Measurements from ENCODE around the gene HERPUD2. TPM values are rescaled to one million over a fixed set of nuclear protein-coding genes. Genes with fewer than 3 reads are reported as not detected.

The HERPUD2 gene
- total RNA-seq, 2 experiments from 2014 or later = 24.9 to 25.0 TPM

GRCh38 chr7:35630024-35630972 lies 64.6 kb downstream of the HERPUD2 start:
- peak; percentile 53 for ATAC-seq
- Mint-ChIP-seq H3K9me3 (no peaks in the 10 kb centered on the region), H3K36me3 (ENCODE audit: low read depth) (peaks cover 10% of the 10 kb centered on the region), H3K4me3 (no peak overlapping the region), H3K27ac (peak overlapping the region; percentile 9), H3K27me3 (no peaks in the 10 kb centered on the region), H3K4me1 (ENCODE audit: low read depth) (peaks cover 3% of the 10 kb centered on the region)
- ChIA-PET POLR2A (no interaction called here), CTCF (interaction anchor here (1.0 to 1.5 kb wide), 4 partner anchors 9 to 279 kb away, joined by 3 to 4 read pairs (median 4); no protein-coding TSS in a partner anchor)
- peak; percentile 13 for DNase-seq
- intact Hi-C loops (cut with micrococcal nuclease) = no loop called here
- no peak for TF ChIP-seq CTCF (IDR thresholded peaks at IDR 0.05)

GRCh38 chr7:35624299-35625186 lies 70.4 kb downstream of the HERPUD2 start:
- intact Hi-C loops (cut with micrococcal nuclease) = loop anchor here (5.0 to 10.0 kb wide), 2 partner anchors 87 to 200 kb away; no protein-coding TSS in a partner anchor
- peak; percentile 96 for ATAC-seq
- POLR2A ChIA-PET = interaction anchor here (0.6 kb wide), 1 partner anchor 8 kb away, joined by 3 read pairs; no protein-coding TSS in a partner anchor
- Mint-ChIP-seq H3K4me1 (ENCODE audit: low read depth) (peaks cover 2% of the 10 kb centered on the region), H3K27me3 (no peaks in the 10 kb centered on the region), H3K9me3 (no peaks in the 10 kb centered on the region), H3K4me3 (no peak overlapping the region), H3K36me3 (ENCODE audit: low read depth) (peaks cover 1% of the 10 kb centered on the region), H3K27ac (no peak overlapping the region)
- peak; percentile 91 for TF ChIP-seq CTCF (IDR thresholded peaks at IDR 0.05)
- CTCF ChIA-PET = interaction anchor here (0.5 to 4.2 kb wide), 42 partner anchors 11 to 368 kb away, joined by 3 to 42 read pairs (median 5); partner anchors contain the start of gene SEPTIN7
- DNase-seq = peak; percentile 48

- intact Hi-C loops (cut with micrococcal nuclease) = loop anchor here (5.0 to 10.0 kb wide), 2 partner anchors 86 to 199 kb away; no protein-coding TSS in a partner anchor
- no peak for TF ChIP-seq CTCF (IDR thresholded peaks at IDR 0.05)
- H3K36me3 Mint-ChIP-seq (ENCODE audit: low read depth) = peaks cover 1% of the 10 kb centered on the region
- no peak for ATAC-seq
- H3K4me3 Mint-ChIP-seq = no peak overlapping the region
- CTCF ChIA-PET = interaction anchor here (0.7 to 4.2 kb wide), 26 partner anchors 10 to 286 kb away, joined by 3 to 42 read pairs (median 6); partner anchors contain the start of gene SEPTIN7
- no peak overlapping the region for H3K27ac Mint-ChIP-seq
- no peaks in the 10 kb centered on the region for H3K27me3 Mint-ChIP-seq
- POLR2A ChIA-PET = no interaction called here
- peaks cover 2% of the 10 kb centered on the region for H3K4me1 Mint-ChIP-seq (ENCODE audit: low read depth)
- no peaks in the 10 kb centered on the region for H3K9me3 Mint-ChIP-seq
- DNase-seq = no peak
These were observed 71.6 kb downstream of the HERPUD2 start for GRCh38 chr7:35623381-35623780.

- Mint-ChIP-seq H3K27me3 (no peaks in the 10 kb centered on the region), H3K27ac (no peak overlapping the region), H3K4me3 (no peak overlapping the region), H3K4me1 (ENCODE audit: low read depth) (peaks cover 2% of the 10 kb centered on the region), H3K9me3 (no peaks in the 10 kb centered on the region), H3K36me3 (ENCODE audit: low read depth) (no peaks in the 10 kb centered on the region)
- TF ChIP-seq CTCF (IDR thresholded peaks at IDR 0.05) = no peak
- intact Hi-C loops (cut with micrococcal nuclease) = loop anchor here (5.0 to 10.0 kb wide), 2 partner anchors 83 to 195 kb away; no protein-coding TSS in a partner anchor
- ChIA-PET POLR2A (no interaction called here), CTCF (no interaction called here)
- ATAC-seq (no peak), DNase-seq (no peak)
These were observed 75.1 kb downstream of the HERPUD2 start for GRCh38 chr7:35619863-35620262.

All from activated CD8-positive, alpha-beta T cell treated with anti-CD3 and anti-CD28 coated beads for 36 hours (primary cell).